SU-DHL-6 (cell line): ENCODE data around the gene EFNA5.

Experiments
- EZH2phosphoT487 ChIP-seq: fragments of 200-600 bp; sonication (generic), shearing (Covaris generic); conservative IDR thresholded peaks from 2 replicates; pipeline ENCODE4 v1.6.1; 2018; ENCODE audit warnings: mild to moderate bottlenecking, antibody characterized with exemption, low read length, moderate library complexity, mixed read lengths
- TF ChIP-seq, protein P1 (sequence below): fragments of 200-600 bp; sonication (generic); IDR thresholded peaks from one replicate; pipeline ENCODE4 v1.5.1; 2017; ENCODE audit warnings: antibody characterized with exemption, mild to moderate bottlenecking, low read length, moderate library complexity; ENCODE audit not compliant: insufficient read depth, poor library complexity, severe bottlenecking

DNA sequence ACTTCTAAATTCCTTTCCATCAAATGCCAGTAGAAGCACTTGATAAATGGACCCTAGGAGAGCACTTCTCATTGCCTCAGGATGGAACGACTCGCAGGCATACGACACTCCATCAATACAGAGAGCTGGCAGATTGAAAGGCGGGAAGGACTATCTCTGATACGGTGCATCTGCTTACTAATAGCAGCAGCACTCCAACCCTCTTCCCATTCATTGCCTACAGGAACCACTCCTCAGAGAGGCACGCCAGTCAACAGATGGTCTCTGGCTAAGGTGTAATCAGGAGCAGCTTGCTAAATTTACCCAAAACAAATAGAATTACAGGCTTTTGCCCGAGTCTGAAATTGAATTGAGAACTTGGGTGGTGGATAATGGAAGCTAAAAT, 168.1 kb downstream of the EFNA5 start:
- TF ChIP-seq, protein P1, sequence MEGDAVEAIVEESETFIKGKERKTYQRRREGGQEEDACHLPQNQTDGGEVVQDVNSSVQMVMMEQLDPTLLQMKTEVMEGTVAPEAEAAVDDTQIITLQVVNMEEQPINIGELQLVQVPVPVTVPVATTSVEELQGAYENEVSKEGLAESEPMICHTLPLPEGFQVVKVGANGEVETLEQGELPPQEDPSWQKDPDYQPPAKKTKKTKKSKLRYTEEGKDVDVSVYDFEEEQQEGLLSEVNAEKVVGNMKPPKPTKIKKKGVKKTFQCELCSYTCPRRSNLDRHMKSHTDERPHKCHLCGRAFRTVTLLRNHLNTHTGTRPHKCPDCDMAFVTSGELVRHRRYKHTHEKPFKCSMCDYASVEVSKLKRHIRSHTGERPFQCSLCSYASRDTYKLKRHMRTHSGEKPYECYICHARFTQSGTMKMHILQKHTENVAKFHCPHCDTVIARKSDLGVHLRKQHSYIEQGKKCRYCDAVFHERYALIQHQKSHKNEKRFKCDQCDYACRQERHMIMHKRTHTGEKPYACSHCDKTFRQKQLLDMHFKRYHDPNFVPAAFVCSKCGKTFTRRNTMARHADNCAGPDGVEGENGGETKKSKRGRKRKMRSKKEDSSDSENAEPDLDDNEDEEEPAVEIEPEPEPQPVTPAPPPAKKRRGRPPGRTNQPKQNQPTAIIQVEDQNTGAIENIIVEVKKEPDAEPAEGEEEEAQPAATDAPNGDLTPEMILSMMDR: no peak
- no peak for TF ChIP-seq EZH2phosphoT487
